H9 (cell line): ENCODE data around the gene CD72. TPM values are rescaled to one million over a fixed set of nuclear protein-coding genes. Genes with fewer than 3 reads are reported as not detected.
A peak's percentile ranks its signal among the peaks of the same experiment; 100 is the strongest.

ENCODE experiments used
- DNase-seq: peaks from one replicate; pipeline ENCODE4 v3.0.0-alpha.2; 2017
- H2AFZ ChIP-seq: one replicate; pipeline ENCODE4 v1.6.1; 2013; ENCODE audit warnings: mild to moderate bottlenecking, low read length, control low read depth, moderate library complexity
- H2AK5ac ChIP-seq: 2 replicates; pipeline ENCODE4 v1.6.1; 2013; ENCODE audit warnings: low read length, control low read depth, mixed read lengths; ENCODE audit not compliant: insufficient read length
- H2BK120ac ChIP-seq: one replicate; pipeline ENCODE4 v1.6.1; 2013; ENCODE audit warnings: low read depth, mild to moderate bottlenecking, low read length, control low read depth, inconsistent platforms; ENCODE audit not compliant: poor library complexity, severe bottlenecking
- H2BK12ac ChIP-seq: 2 replicates; pipeline ENCODE4 v1.6.1; 2013; ENCODE audit warnings: low read length, control low read depth, mixed read lengths, low read depth; ENCODE audit not compliant: insufficient read length
- H2BK15ac ChIP-seq: 2 replicates; pipeline ENCODE4 v1.6.1; 2013; ENCODE audit warnings: low read depth, low read length, control low read depth
- H2BK20ac ChIP-seq: one replicate; pipeline ENCODE4 v1.6.1; 2013; ENCODE audit warnings: low read depth, mild to moderate bottlenecking, low read length, control low read depth, inconsistent platforms; ENCODE audit not compliant: poor library complexity, severe bottlenecking
- H2BK5ac ChIP-seq: 2 replicates; pipeline ENCODE4 v1.6.1; 2013; ENCODE audit warnings: low read length, control low read depth, mixed read lengths; ENCODE audit not compliant: insufficient read length
- H3K14ac ChIP-seq: 2 replicates; pipeline ENCODE4 v1.6.1; 2013; ENCODE audit warnings: low read length, control low read depth; ENCODE audit not compliant: insufficient read depth
- H3K18ac ChIP-seq: 2 replicates; pipeline ENCODE4 v1.6.1; 2013; ENCODE audit warnings: low read depth, mild to moderate bottlenecking, mixed read lengths, low read length, control low read depth; ENCODE audit not compliant: insufficient read length
- H3K23ac ChIP-seq: 2 replicates; pipeline ENCODE4 v1.6.1; 2013; ENCODE audit warnings: low read length, control low read depth, mixed read lengths, low read depth; ENCODE audit not compliant: insufficient read length
- H3K23me2 ChIP-seq: 2 replicates; pipeline ENCODE4 v1.6.1; 2013; ENCODE audit warnings: low read depth, mild to moderate bottlenecking, mixed read lengths, low read length, control low read depth; ENCODE audit not compliant: insufficient read length, poor library complexity, severe bottlenecking
- H3K27ac ChIP-seq: 2 replicates; pipeline ENCODE4 v1.5.1; 2013; ENCODE audit warnings: low read length, control low read depth, mixed read lengths, low read depth; ENCODE audit not compliant: insufficient read length
- H3K27me3 ChIP-seq: 2 replicates; pipeline ENCODE4 v1.6.1; 2013; ENCODE audit warnings: low read length, control low read depth, inconsistent platforms; ENCODE audit not compliant: insufficient read depth
- H3K4ac ChIP-seq: 2 replicates; pipeline ENCODE4 v1.6.1; 2013; ENCODE audit warnings: low read depth, mild to moderate bottlenecking, control low read depth, inconsistent platforms, low read length, moderate library complexity
- H3K4me1 ChIP-seq: 2 replicates; pipeline ENCODE4 v1.6.1; 2013; ENCODE audit warnings: low read length, control low read depth, inconsistent platforms; ENCODE audit not compliant: insufficient read depth
- H3K4me2 ChIP-seq: 2 replicates; pipeline ENCODE4 v1.6.1; 2013; ENCODE audit warnings: low read length, control low read depth, mixed read lengths; ENCODE audit not compliant: insufficient read length, insufficient read depth
- H3K56ac ChIP-seq: 2 replicates; pipeline ENCODE4 v1.6.1; 2013; ENCODE audit warnings: low read depth, mild to moderate bottlenecking, mixed read lengths, low read length, control low read depth; ENCODE audit not compliant: insufficient read length
- H3K79me1 ChIP-seq: 2 replicates; pipeline ENCODE4 v1.6.1; 2013; ENCODE audit warnings: low read depth, mild to moderate bottlenecking, moderate library complexity, low read length, control low read depth, inconsistent platforms; ENCODE audit not compliant: insufficient read depth, poor library complexity, severe bottlenecking
- H3K79me2 ChIP-seq: 2 replicates; pipeline ENCODE4 v1.6.1; 2013; ENCODE audit warnings: low read length, control low read depth, inconsistent platforms; ENCODE audit not compliant: insufficient read depth
- H3K9ac ChIP-seq: 2 replicates; pipeline ENCODE4 v1.6.1; 2013; ENCODE audit warnings: low read length, control low read depth, mixed read lengths; ENCODE audit not compliant: insufficient read length; ENCODE audit errors: extremely low read depth
- H3K9me3 ChIP-seq: one replicate; pipeline ENCODE4 v1.6.1; 2013; ENCODE audit warnings: low read depth, low read length, inconsistent platforms; ENCODE audit not compliant: control insufficient read depth
- H3T11ph ChIP-seq: one replicate; pipeline ENCODE4 v1.6.1; 2013; ENCODE audit warnings: mild to moderate bottlenecking, low read length, control low read depth, inconsistent platforms
- H4K20me1 ChIP-seq: one replicate; pipeline ENCODE4 v1.6.1; 2013; ENCODE audit not compliant: control insufficient read depth, insufficient read length, insufficient read depth
- H4K5ac ChIP-seq: 2 replicates; pipeline ENCODE4 v1.6.1; 2013; ENCODE audit warnings: low read depth, mild to moderate bottlenecking, mixed read lengths, low read length, control low read depth; ENCODE audit not compliant: insufficient read length
- H4K8ac ChIP-seq: replicated peaks from 2 replicates; pipeline ENCODE4 v1.6.1; 2013; ENCODE audit warnings: low read length, control low read depth, mixed read lengths, low read depth; ENCODE audit not compliant: insufficient read length
- H4K91ac ChIP-seq: 2 replicates; pipeline ENCODE4 v1.6.1; 2013; ENCODE audit warnings: low read depth, mild to moderate bottlenecking, moderate library complexity, mixed read lengths, low read length, control low read depth; ENCODE audit not compliant: insufficient read length
- H3K27ac Mint-ChIP-seq, 3 experiments: 2 replicates in 2 of 3; 3 replicates in 1 of 3; pipeline ENCODE4 v1.8.0; 2020 to 2021; ENCODE audit warnings: mixed read lengths in 3 of 3, mild to moderate bottlenecking in 1 of 3, moderate library complexity in 1 of 3
- H3K27me3 Mint-ChIP-seq: 2 replicates; pipeline ENCODE4 v1.8.0; 2021; ENCODE audit warnings: low read depth, mild to moderate bottlenecking, moderate library complexity, mixed read lengths
- H3K36me3 Mint-ChIP-seq, 3 experiments: 2 replicates in 2 of 3; 3 replicates in 1 of 3; pipeline ENCODE4 v1.8.0; 2020 to 2021; ENCODE audit warnings: low read depth in 3 of 3, mixed read lengths in 3 of 3; ENCODE audit not compliant: insufficient read depth in 1 of 3
- H3K4me1 Mint-ChIP-seq, 2 experiments: 2 replicates each; pipeline ENCODE4 v1.8.0; 2020; ENCODE audit warnings: mixed read lengths in 2 of 2
- H3K4me3 Mint-ChIP-seq, 2 experiments: 2 replicates in 1 of 2; 3 replicates in 1 of 2; pipeline ENCODE4 v1.8.0; 2020 to 2021; ENCODE audit warnings: mild to moderate bottlenecking in 2 of 2, mixed read lengths in 2 of 2, moderate library complexity in 1 of 2
- H3K9me3 Mint-ChIP-seq, 2 experiments: 2 replicates in 1 of 2; 3 replicates in 1 of 2; pipeline ENCODE4 v1.8.0; 2020; ENCODE audit warnings: mild to moderate bottlenecking in 2 of 2, mixed read lengths in 2 of 2, moderate library complexity in 1 of 2
- WGBS: extraction: QIAGEN DNeasy Blood & Tissue Kit; methylation state at CpG from one replicate; pipeline ENCODE4 v1.1.7; 2013; ENCODE audit warnings: missing lambda C conversion rate, low lambda C conversion rate, mixed read lengths; ENCODE audit not compliant: insufficient read length; ENCODE audit errors: extremely low coverage; 5-methylcytosine and 5-hydroxymethylcytosine counted together
- total RNA-seq: library from RNA; stranded (reverse); gene quantifications from 2 replicates; pipeline ENCODE4 v1.2.1, GENCODE V29; 2021
- TF ChIP-seq, protein P1 (sequence below): fragments of 200-600 bp; sonication (generic); conservative IDR thresholded peaks from 3 replicates; pipeline ENCODE4 v1.8.0; 2021; ENCODE audit warnings: antibody characterized with exemption, mild to moderate bottlenecking

Gene CD72
- total RNA-seq, 1 experiment from 2014 or later: 3.9 TPM

DNA sequence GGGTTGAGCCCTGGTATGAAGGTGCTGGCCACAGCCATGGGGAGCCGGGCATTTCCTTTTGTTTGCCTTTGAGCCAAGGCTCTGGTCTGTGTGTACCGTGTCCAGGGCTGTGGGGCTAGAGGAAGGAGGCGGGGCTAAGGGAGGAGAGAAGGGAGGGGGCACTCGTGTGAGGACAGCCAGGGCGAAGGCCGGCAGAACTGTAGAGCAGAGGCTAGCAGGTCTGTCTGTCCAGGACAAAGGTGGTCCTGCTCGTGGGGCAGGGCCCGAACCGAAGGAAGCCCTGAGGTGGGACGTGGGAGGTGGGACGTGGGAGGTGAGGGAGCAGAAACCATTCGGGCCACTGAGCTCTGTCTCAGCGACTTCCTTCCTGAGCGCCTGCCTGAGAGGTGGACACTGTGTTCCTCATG lies 54.4 kb downstream of the CD72 start:
- Histone ChIP-seq H2BK12ac (no peak overlapping the region), H2BK5ac (no peak overlapping the region), H4K91ac (no peak overlapping the region), H3K9me3 (no peaks in the 10 kb centered on the region), H2BK120ac (no peak overlapping the region), H3K14ac (no peak overlapping the region), H4K8ac (no peak overlapping the region), H3K23ac (no peak overlapping the region), H3T11ph (no peak overlapping the region), H3K18ac (no peak overlapping the region), H4K5ac (no peak overlapping the region), H3K4me2 (no peak overlapping the region), H3K56ac (no peak overlapping the region), H2BK15ac (no peak overlapping the region), H3K4ac (no peak overlapping the region), H3K23me2 (no peaks in the 10 kb centered on the region), H3K27ac (no peak overlapping the region), H2BK20ac (no peak overlapping the region), H3K79me2 (no peaks in the 10 kb centered on the region), H3K79me1 (no peaks in the 10 kb centered on the region), H3K4me1 (no peaks in the 10 kb centered on the region), H2AK5ac (no peak overlapping the region), H3K9ac (no peak overlapping the region), H4K20me1 (no peaks in the 10 kb centered on the region), H2AFZ (no peak overlapping the region), H3K27me3 (no peaks in the 10 kb centered on the region)
- TF ChIP-seq, protein P1, sequence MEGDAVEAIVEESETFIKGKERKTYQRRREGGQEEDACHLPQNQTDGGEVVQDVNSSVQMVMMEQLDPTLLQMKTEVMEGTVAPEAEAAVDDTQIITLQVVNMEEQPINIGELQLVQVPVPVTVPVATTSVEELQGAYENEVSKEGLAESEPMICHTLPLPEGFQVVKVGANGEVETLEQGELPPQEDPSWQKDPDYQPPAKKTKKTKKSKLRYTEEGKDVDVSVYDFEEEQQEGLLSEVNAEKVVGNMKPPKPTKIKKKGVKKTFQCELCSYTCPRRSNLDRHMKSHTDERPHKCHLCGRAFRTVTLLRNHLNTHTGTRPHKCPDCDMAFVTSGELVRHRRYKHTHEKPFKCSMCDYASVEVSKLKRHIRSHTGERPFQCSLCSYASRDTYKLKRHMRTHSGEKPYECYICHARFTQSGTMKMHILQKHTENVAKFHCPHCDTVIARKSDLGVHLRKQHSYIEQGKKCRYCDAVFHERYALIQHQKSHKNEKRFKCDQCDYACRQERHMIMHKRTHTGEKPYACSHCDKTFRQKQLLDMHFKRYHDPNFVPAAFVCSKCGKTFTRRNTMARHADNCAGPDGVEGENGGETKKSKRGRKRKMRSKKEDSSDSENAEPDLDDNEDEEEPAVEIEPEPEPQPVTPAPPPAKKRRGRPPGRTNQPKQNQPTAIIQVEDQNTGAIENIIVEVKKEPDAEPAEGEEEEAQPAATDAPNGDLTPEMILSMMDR: no peak
- Mint-ChIP-seq H3K9me3 (no peaks in the 10 kb centered on the region), H3K4me3 (no peak overlapping the region; a peak in 1 of 5 replicates), H3K4me1 (peaks cover 8 to 14% of the 10 kb centered on the region in 2 experiments), H3K27me3 (no peaks in the 10 kb centered on the region), H3K36me3 (no peaks in the 10 kb centered on the region; a peak in 1 of 7 replicates), H3K27ac (peak overlapping the region in 2 of 3 experiments; percentile 34 to 53; a peak in 4 of 7 replicates)
- WGBS: no CpG with 5 or more reads among the region's 14 CpGs
- DNase-seq: peak; percentile 65
